GM12874 (cell line): ENCODE results near the gene CCDC38.

Experiments used
- CTCF ChIP-seq: IDR thresholded peaks from 2 replicates; pipeline ENCODE4 v1.5.1; 2011; ENCODE audit warnings: low read depth, mild to moderate bottlenecking, control low read depth, low read length, moderate library complexity; ENCODE audit not compliant: insufficient read depth

CCDC38 gene

GRCh38 chr12:95881331-95881955 is 61.0 kb downstream of the CCDC38 start:
- no peak for TF ChIP-seq CTCF

GRCh38 chr12:95880895-95881294 is 61.5 kb downstream of the CCDC38 start:
- TF ChIP-seq CTCF = no peak

- TF ChIP-seq CTCF = no peak
Observed at GRCh38 chr12:95877622-95878021, 64.8 kb downstream of the CCDC38 start.

DNA sequence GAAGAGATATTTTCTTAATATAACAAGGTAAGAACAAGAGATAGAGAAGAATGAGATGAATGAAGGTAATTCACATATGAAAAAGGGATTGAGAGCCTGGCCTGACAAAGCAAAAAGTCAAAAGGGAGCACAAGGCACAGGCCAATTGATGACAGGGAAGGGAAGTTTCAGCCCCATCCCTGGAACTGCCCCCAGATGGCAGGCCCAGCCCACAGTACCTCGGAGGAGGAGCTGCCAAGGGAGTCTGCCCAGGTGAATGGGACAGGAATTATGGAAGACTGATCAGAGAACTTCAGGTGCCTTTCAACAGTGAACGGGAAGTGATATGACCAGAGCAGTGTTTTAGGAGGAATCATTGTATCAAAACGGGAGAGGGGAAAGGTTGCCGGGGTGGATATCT is 68.0 kb downstream of the CCDC38 start:
- no peak for TF ChIP-seq CTCF

GRCh38 chr12:95870897-95871296 is 71.5 kb downstream of the CCDC38 start:
- TF ChIP-seq CTCF = no peak

DNA sequence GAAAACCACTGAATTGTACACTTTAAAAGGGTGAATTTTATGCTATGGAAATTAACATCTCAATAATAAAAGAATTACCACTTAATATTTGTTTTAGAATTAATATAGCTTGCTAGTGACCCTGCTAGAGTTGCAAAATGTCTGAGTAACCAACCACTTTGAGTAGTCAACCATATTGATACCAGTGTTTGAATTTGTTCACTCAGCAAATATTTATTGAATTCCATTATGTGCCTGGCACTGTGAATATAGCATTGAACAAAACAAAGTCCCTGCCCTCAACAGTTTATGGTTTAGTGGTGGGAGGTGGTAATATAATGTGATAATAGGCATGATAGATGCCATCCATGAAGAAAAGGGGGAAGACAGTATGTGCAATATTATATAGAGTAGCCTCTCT is 79.1 kb downstream of the CCDC38 start:
- TF ChIP-seq CTCF = no peak

GRCh38 chr12:95862038-95862437 is 80.4 kb downstream of the CCDC38 start:
- TF ChIP-seq CTCF = no peak
